SK-N-MC (cell line): ENCODE data around the gene ACD.
A peak's percentile ranks its signal among the peaks of the same experiment; 100 is the strongest.

Experiments used
- DNase-seq: peaks from one replicate; pipeline ENCODE4 v3.0.0-alpha.2; 2011; ENCODE audit warnings: low read depth, low spot score
- H3K27ac ChIP-seq: fragments of 200-600 bp; sonication (generic); 2 replicates; pipeline ENCODE4 v1.5.1; 2016; ENCODE audit warnings: mixed run types
- H3K36me3 ChIP-seq: fragments of 200-600 bp; sonication (generic); 2 replicates; pipeline ENCODE4 v1.6.1; 2017; ENCODE audit warnings: antibody characterized with exemption, low read length, mixed read lengths; ENCODE audit not compliant: insufficient read depth
- H3K4me3 ChIP-seq: fragments of 200-600 bp; sonication (generic); 2 replicates; pipeline ENCODE4 v1.5.1; 2016
- H3K9ac ChIP-seq: fragments of 200-600 bp; sonication (generic); 2 replicates; pipeline ENCODE4 v1.8.0; 2017; ENCODE audit warnings: mixed run types, mixed read lengths; ENCODE audit not compliant: insufficient read length
- H3K9me3 ChIP-seq: fragments of 200-600 bp; sonication (generic); 2 replicates; pipeline ENCODE4 v1.6.1; 2017; ENCODE audit warnings: low read depth, mild to moderate bottlenecking, antibody characterized with exemption, low read length, moderate library complexity, mixed read lengths
- EZH2 ChIP-seq: fragments of 200-600 bp; sonication (generic); IDR thresholded peaks from one replicate; pipeline ENCODE4 v1.6.1; 2017; ENCODE audit warnings: antibody characterized with exemption
- FOXP2 ChIP-seq: optimal IDR thresholded peaks from 2 replicates; pipeline ENCODE3; 2011; ENCODE audit warnings: mild to moderate bottlenecking, moderate library complexity; ENCODE audit not compliant: insufficient read depth; ENCODE audit errors: extremely low read length, control extremely low read depth
- POLR2AphosphoS5 ChIP-seq: IDR thresholded peaks from 2 replicates; pipeline ENCODE4 v1.6.1; 2012; ENCODE audit warnings: mild to moderate bottlenecking, low read depth, low read length, borderline replicate concordance

Gene ACD

DNA sequence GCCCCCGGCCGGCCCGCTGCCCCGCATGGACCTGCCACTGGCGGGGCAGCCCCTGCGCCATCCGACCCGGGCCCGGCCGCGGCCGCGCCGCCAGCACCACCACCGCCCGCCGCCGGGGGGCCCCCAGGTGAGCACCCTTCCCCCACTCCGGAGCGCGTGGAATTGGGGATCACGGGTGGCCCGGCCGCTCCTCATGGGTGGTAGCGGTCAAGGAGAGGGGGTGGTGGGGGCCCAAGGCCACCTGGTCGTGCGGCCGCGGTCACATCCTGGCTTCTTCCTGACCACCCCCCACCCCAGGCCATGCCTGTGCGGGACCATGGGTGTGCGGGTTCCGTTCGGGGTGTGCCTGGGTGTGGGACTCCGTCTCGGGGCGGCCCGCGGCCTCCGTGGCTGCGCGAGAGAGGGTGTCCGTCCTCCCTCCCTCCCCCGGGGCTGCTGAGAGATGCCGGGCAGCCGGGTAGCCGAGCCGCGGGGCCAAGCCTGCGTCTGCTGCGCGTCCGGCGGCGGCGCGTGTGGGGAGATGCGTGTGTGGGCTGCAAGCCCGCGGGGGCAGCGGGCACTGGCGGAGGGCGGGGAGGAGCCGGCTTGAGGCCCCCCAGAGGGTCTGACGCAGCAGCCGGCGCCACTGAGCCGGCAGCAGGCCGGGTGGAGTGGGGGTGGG, 6.8 kb downstream of the ACD start:
- H3K27ac ChIP-seq, result no peak overlapping the region
- H3K36me3 ChIP-seq, result no peaks in the 10 kb centered on the region
- H3K4me3 ChIP-seq, result peak overlapping the region; percentile 67
- no peaks in the 10 kb centered on the region for H3K9me3 ChIP-seq
- H3K9ac ChIP-seq, result no peak overlapping the region
- no peak for TF ChIP-seq POLR2AphosphoS5
- TF ChIP-seq FOXP2, result no peak
- TF ChIP-seq EZH2, result no peak
- no peak for DNase-seq

DNA sequence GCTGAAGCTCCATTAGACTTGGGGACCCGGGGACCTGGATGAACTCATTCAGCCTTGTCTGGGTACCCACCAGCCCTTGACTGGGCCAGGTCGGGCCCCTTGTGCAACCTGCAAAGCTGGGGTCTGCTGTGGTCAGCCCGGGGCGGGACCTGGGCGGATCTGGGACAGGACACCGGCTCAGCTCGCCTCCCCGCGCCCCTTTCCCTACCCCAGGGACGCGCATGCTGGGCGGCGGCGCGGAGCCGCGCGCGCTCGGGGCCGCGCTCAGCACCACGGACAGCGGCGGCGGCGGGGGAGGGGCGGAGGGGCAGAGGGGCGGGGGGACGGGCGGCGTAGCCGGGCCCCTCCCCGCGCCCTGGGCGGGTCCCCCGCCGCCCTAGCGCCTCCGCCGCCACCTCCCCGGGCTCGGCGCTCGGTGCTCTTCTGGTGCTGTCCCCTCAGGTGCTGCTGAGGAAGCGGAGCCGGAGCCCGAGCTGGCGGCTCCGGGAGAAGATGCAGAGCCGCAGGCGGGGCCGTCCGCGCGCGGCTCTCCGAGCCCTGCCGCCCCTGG, 7.4 kb downstream of the ACD start:
- DNase-seq, result no peak
- no peak overlapping the region for H3K27ac ChIP-seq
- H3K4me3 ChIP-seq, result peak overlapping the region; percentile 67
- TF ChIP-seq FOXP2 (no peak), EZH2 (no peak), POLR2AphosphoS5 (no peak)
- H3K9ac ChIP-seq, result no peak overlapping the region
- H3K9me3 ChIP-seq, result no peaks in the 10 kb centered on the region
- H3K36me3 ChIP-seq, result no peaks in the 10 kb centered on the region

DNA sequence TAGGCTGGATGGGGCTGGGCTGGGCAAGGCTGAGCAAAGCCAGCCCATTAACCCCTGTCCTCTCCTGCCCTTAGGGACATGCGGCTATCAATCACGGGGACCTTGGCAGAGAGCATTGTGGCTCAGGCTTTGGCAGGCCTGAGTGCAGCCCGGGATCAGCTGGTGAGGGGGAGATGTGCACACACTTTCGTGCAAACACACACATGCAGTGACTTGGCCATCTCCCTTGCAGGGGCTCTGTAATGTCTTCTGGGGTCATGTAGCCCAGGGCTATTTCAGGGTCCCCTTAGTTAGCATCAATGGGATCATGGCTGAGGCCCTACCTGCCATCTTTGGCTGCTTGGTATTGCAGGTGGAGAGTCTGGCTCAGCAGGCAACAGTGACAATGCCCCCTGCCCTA, 8.2 kb downstream of the ACD start:
- Histone ChIP-seq H3K27ac (no peak overlapping the region), H3K36me3 (no peaks in the 10 kb centered on the region), H3K4me3 (no peak overlapping the region), H3K9me3 (no peaks in the 10 kb centered on the region), H3K9ac (no peak overlapping the region)
- DNase-seq, result no peak
- TF ChIP-seq POLR2AphosphoS5, result no peak
- TF ChIP-seq EZH2, result no peak
- no peak for TF ChIP-seq FOXP2

DNA sequence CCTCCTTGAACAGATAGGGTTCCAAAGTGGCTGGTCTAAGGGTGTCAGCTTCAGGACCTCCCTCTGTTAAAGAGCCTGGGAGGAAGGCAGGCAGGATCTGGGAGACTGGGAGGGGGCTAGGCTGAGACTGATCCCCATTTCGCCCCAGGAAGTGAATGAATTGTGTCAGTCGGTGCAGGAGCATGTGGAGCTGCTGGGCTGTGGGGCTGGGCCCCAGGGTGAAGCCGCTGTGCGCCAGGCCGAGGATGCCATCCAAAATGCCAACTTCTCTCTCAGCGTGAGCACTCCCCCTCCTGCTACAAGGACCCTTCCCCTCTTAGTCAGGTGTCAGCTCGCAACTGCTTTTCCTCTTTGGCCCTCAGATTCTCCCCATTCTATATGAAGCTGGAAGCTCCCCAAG, 9.0 kb downstream of the ACD start:
- Histone ChIP-seq H3K9ac (no peak overlapping the region), H3K36me3 (no peaks in the 10 kb centered on the region), H3K4me3 (no peak overlapping the region), H3K27ac (no peak overlapping the region), H3K9me3 (no peaks in the 10 kb centered on the region)
- no peak for TF ChIP-seq FOXP2
- TF ChIP-seq POLR2AphosphoS5, result no peak
- TF ChIP-seq EZH2, result no peak
- DNase-seq, result no peak

DNA sequence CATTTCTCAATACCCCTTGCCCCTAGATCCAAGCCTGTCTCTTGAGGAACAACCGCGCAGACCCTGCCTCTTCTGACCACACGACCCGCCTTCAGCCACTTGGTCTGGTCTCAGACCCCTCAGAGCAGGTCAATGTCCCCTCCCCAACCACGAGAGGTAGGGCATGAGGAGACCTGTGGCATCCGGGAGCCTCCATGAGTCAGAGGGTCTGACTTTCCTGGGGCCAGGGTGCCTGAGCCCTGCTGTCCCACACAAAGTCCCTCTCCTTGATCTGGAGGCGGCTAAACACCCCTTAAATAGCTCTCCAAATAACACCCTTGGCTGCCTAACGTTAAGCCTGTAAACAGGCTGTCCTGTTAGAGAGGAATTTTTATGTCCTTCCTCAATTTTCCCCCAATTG, 10.0 kb downstream of the ACD start:
- Histone ChIP-seq H3K4me3 (no peak overlapping the region), H3K9ac (no peak overlapping the region), H3K36me3 (no peaks in the 10 kb centered on the region), H3K27ac (no peak overlapping the region), H3K9me3 (no peaks in the 10 kb centered on the region)
- no peak for DNase-seq
- TF ChIP-seq EZH2 (no peak), FOXP2 (no peak), POLR2AphosphoS5 (no peak)

DNA sequence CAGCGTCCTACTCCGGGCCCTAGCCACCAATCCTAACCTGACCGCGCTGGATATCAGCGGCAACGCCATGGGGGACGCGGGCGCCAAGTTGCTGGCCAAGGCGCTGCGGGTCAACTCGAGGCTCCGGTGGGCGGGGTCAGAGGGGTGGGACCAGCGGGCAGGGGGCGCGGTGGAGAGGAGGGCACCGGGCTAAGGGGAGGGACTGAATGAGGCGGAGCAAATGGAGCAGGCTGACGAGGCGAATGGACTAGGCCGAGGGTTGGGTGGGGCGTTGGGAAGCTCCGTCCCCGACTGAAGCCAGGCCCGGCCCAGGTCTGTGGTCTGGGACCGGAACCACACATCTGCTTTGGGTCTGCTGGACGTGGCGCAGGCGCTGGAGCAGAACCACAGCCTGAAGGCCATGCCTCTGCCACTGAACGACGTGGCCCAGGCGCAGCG, 10.5 kb downstream of the ACD start:
- no peak overlapping the region for H3K9ac ChIP-seq
- H3K9me3 ChIP-seq, result no peaks in the 10 kb centered on the region
- H3K27ac ChIP-seq, result no peak overlapping the region
- no peak for DNase-seq
- TF ChIP-seq POLR2AphosphoS5, result no peak
- TF ChIP-seq FOXP2, result no peak
- no peak for TF ChIP-seq EZH2
- H3K4me3 ChIP-seq, result no peak overlapping the region
- no peaks in the 10 kb centered on the region for H3K36me3 ChIP-seq

DNA sequence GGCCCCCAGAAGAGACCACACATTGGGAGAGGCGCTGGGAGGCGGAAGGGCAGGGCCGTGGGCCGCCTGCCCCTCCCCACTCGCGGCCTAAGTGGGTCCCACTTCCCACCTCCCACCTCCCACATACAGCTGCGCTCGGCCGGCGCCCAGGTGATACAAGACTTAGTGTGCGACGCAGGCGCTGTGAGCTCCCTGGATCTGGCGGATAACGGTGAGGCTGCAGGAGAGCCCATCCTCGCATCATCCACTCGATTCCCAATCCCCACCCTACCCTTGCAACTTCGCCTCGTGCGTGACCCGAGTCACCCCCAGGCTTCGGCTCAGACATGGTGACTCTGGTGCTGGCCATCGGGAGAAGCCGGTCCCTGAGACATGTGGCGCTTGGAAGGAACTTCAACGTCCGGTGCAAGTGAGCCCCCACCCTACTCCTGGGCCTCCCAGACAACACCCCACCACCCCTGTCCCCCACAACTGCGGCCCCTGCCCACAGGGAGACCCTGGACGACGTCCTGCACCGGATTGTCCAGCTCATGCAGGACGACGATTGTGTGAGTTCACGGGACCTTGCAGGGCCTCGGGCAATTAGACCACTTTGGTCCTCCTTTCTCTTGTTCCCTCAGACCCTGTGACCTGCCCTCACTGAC, 11.2 kb downstream of the ACD start:
- H3K36me3 ChIP-seq, result no peaks in the 10 kb centered on the region
- TF ChIP-seq FOXP2 (no peak), EZH2 (no peak), POLR2AphosphoS5 (no peak)

DNA sequence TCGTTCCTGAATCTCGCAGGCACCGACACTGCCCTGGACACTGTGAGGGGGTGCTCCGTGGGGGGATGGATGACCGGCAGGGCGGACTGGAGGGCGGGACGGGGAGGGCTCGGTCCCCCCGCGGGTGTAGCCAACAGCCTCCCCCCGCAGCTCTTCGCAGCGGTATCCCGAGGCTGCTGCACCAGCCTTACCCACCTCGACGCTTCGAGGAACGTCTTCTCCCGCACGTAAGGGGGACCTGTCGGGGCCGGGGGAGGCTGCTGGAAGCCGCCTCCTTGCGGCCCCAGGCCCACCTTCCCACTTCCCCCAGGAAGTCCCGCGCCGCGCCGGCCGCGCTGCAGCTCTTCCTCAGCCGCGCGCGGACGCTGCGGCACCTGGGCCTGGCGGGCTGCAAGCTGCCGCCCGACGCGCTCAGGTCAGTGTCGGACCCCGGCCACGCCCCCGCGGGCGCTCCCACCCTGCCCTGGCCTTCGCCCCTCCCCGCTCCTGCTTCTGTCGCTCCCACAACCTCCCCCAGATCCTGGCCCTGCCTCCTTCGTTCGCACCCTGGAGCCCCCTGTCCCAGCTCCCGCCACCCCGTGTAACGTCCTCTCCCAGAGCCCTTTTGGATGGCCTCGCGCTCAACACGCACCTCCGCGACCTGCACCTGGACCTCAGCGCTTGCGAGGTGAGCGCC, 11.8 kb downstream of the ACD start:
- no peak for TF ChIP-seq EZH2
- TF ChIP-seq POLR2AphosphoS5, result no peak
- no peak for TF ChIP-seq FOXP2
- Histone ChIP-seq H3K27ac (no peak overlapping the region), H3K9ac (no peak overlapping the region), H3K36me3 (no peaks in the 10 kb centered on the region), H3K9me3 (no peaks in the 10 kb centered on the region), H3K4me3 (no peak overlapping the region)
- DNase-seq, result no peak

More for the DNA sequence above, 11.2 kb downstream of the ACD start:
- no peak for DNase-seq
- Histone ChIP-seq H3K4me3 (no peak overlapping the region), H3K9me3 (no peaks in the 10 kb centered on the region), H3K27ac (no peak overlapping the region), H3K9ac (no peak overlapping the region)

DNA sequence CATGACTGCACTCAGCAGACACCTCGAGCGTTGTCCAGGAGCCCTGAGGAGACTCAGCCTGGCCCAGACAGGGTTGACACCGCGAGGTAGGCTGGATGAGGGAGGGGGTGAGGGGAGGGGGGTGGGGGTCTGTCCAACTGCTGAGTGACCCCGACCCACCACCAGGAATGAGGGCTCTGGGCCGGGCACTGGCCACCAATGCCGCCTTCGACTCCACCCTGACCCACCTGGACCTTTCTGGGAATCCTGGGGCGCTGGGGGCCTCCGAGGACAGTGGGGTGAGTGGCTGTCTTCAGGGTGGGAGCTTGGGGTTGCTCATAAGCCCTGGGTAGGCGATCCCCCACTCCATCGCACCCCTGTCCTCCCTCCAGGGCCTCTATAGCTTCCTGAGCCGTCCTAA, 12.4 kb downstream of the ACD start:
- TF ChIP-seq FOXP2, result no peak
- TF ChIP-seq EZH2, result no peak
- no peak for TF ChIP-seq POLR2AphosphoS5
- DNase-seq, result no peak
- Histone ChIP-seq H3K36me3 (no peaks in the 10 kb centered on the region), H3K9me3 (no peaks in the 10 kb centered on the region), H3K4me3 (no peak overlapping the region), H3K27ac (no peak overlapping the region), H3K9ac (no peak overlapping the region)
